Measurements from ENCODE around the gene SGIP1.

GRCh38 chr1:66745451-66745850 is 211.5 kb downstream of the SGIP1 start:
- no peak for TF ChIP-seq CTCF (conservative IDR thresholded peaks at IDR 0.05; ENCODE audit: low read depth, low read length)
- TF ChIP-seq EZH2 (IDR thresholded peaks at IDR 0.05; ENCODE audit: borderline replicate concordance, low read depth, low read length, poor library complexity, severe bottlenecking): no peak
